HG03135 (cell line): ENCODE results near the gene ZBED6.

Experiments used
- ATAC-seq: cut with Tn5 transposase; IDR thresholded peaks from one replicate; pipeline ENCODE4 v1.9.1; 2021; ENCODE audit warnings: mild to moderate bottlenecking, moderate library complexity; ENCODE audit not compliant: unreplicated experiment

The ZBED6 gene

DNA sequence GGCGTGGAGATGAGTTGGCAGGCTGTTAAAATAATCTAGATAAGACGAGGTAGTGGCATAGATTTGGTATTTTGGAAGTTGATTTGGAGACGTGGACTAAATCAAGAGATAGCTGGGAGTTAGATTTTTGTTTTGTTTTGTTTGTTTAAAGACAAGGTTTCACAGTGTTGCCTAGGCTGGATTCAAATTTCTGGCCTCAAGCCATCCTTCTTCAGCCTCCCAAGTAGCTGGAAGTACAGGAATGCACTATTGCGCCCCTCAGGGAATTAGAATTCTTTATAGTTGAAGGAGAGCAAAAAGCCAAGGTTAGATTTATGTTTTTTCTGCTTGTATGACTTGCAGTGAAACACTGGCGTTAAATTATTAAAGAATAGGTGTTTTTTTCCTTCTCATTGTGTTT is 43.7 kb downstream of the ZBED6 start:
- no peak for ATAC-seq

DNA sequence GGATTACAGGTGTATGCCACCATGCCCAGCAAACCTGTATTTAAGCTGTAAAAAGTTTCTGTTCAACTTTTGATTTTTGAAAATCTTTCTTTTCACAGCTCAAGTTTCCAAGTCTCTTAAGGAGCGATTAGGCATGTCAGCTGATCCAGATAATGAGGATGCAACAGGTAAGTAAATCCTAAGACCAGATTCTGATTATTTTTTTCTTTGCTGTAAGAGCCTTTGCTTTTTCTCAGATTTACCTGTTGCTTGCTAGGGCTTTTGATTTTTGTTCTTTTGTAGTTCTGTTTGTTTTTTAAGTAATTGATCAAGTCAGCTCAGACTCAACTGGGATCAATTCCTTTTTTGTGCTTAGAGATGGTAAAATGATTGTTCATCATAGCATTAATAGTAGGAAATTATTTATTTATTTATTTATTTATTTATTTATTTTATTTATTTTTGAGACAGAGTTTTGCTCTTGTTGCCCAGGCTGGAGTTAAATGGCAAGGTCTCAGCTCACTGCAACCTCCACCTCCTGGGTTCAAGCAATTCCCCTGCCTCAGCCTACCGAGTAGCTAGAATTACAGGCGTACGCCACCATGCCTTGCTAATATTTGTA is 44.9 kb downstream of the ZBED6 start:
- ATAC-seq = no peak

GRCh38 chr1:203842559-203842876 is 47.1 kb downstream of the ZBED6 start:
- no peak for ATAC-seq

GRCh38 chr1:203843435-203843834 is 48.0 kb downstream of the ZBED6 start:
- ATAC-seq = no peak
